Thyroid gland (tissue), 4 donors: ENCODE results near the gene DNAH8. TPM values are rescaled to one million over a fixed set of nuclear protein-coding genes. Genes with fewer than 3 reads are reported as not detected.

Experiments
- DNase-seq, 2 donors: peaks; one replicate each; pipeline ENCODE4 v3.0.0-alpha.2; 2019
- H3K27ac ChIP-seq, 3 donors: fragments of 200-600 bp; sonication (generic); 1 replicate in 2 of 3; 2 replicates in 1 of 3; pipeline ENCODE4 v1.5.1; 2016 to 2019; ENCODE audit warnings: mild to moderate bottlenecking in 1 of 3, moderate library complexity in 1 of 3
- H3K27me3 ChIP-seq: fragments of 200-600 bp; sonication (generic); one replicate; pipeline ENCODE4 v1.5.1; 2019
- H3K36me3 ChIP-seq, 2 donors: fragments of 200-600 bp; sonication (generic); one replicate each; pipeline ENCODE4 v1.5.1; 2016 to 2019
- H3K4me1 ChIP-seq, 2 donors: fragments of 200-600 bp; sonication (generic); one replicate each; pipeline ENCODE4 v1.5.1; 2017 to 2019
- H3K4me3 ChIP-seq, 3 donors: fragments of 200-600 bp; sonication (generic); replicated peaks in 1 of 3; 1 replicate in 2 of 3; 2 replicates in 1 of 3; pipeline ENCODE4 v1.5.1; 2016; ENCODE audit warnings: mild to moderate bottlenecking in 1 of 3
- H3K9me3 ChIP-seq: fragments of 200-600 bp; sonication (generic); one replicate; pipeline ENCODE4 v1.5.1; 2017
- POLR2A ChIP-seq, 2 donors: fragments of 450-650 bp; IDR thresholded peaks; one replicate each; pipeline ENCODE4 v1.6.1; 2017; ENCODE audit warnings: antibody characterized with exemption in 2 of 2, mild to moderate bottlenecking in 2 of 2, moderate library complexity in 1 of 2
- WGBS, 2 donors: methylation state at CpG; one replicate each; pipeline ENCODE4 v1.1.5; 2017; 5-methylcytosine and 5-hydroxymethylcytosine counted together
- intact Hi-C: fragments of 100-400 bp; cut with DNase I; formaldehyde crosslinking; loops from one replicate; pipeline ENCODE4 v1.15.1; 2023
- total RNA-seq, 4 donors: library from RNA; depleted of rRNA; stranded (reverse); fragments of >200 nt; gene quantifications; one replicate each; pipeline ENCODE4 v1.2.3, GENCODE V29; 2016
- TF ChIP-seq, protein P1 (sequence below), 6 experiments: fragments of 200-600 bp in 3 of 6; fragments of 450-650 bp in 3 of 6; sonication (generic) in 3 of 6; IDR thresholded peaks; one replicate each; pipeline ENCODE4 v1.5.1; 2016 to 2019; ENCODE audit warnings: antibody characterized with exemption in 6 of 6, mild to moderate bottlenecking in 2 of 6, inconsistent platforms in 1 of 6, moderate library complexity in 1 of 6

The DNAH8 gene
- total RNA-seq, 4 donors from 2014 or later = 0.04 to 4.8 (median 0.12) TPM

DNA sequence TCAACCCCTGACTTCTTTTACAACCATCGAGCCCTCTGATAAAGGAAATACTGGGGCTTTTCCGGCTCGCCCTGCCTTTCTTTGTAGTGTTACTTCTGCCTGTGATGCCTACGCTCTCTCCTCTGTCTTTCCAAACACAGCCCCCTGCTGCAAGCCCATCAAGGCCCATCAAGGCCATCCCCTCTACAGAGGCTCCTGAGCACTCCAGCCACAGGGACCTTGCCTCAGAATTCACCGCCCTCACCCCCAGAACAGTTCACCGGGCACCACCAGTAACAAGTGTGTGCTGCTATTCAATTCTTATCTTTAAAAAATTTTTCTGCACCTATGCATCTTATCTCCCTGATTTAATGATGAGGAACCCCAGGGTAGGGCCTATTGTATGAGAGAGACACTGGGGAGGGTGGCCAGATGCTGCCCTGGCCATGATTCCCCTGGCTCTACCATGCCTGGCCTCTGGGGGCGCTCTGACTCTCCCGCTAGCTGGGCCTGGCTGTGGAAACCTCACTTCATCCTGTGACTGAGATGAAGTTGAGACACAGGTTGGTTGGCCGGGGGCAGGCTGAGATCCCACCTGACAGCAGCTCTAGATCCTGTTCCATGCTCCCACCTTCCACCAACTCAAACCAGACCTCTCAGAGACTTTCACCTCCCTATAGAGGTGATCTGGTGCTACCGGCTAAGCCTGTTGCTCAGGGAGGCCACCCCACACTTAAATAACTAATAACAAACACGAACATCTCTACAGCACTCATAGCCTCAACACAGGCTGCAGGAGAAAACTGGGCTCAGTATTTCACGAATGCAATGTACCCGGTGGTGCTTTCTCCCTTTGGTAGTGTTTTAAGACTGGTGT is 314.3 kb downstream of the DNAH8 start:
- peak; percentile 25 to 38 for DNase-seq
- TF ChIP-seq POLR2A (IDR thresholded peaks at IDR 0.05) = no peak
- TF ChIP-seq, protein P1, sequence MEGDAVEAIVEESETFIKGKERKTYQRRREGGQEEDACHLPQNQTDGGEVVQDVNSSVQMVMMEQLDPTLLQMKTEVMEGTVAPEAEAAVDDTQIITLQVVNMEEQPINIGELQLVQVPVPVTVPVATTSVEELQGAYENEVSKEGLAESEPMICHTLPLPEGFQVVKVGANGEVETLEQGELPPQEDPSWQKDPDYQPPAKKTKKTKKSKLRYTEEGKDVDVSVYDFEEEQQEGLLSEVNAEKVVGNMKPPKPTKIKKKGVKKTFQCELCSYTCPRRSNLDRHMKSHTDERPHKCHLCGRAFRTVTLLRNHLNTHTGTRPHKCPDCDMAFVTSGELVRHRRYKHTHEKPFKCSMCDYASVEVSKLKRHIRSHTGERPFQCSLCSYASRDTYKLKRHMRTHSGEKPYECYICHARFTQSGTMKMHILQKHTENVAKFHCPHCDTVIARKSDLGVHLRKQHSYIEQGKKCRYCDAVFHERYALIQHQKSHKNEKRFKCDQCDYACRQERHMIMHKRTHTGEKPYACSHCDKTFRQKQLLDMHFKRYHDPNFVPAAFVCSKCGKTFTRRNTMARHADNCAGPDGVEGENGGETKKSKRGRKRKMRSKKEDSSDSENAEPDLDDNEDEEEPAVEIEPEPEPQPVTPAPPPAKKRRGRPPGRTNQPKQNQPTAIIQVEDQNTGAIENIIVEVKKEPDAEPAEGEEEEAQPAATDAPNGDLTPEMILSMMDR (IDR thresholded peaks at IDR 0.05) = peak; percentile 16 to 70 (median 36)
- no peaks in the 10 kb centered on the region for H3K4me1 ChIP-seq
- H3K36me3 ChIP-seq = no peaks in the 10 kb centered on the region
- 75 to 77% methylated on average over 13 of the region's 13 CpGs for WGBS, 2 donors
- no peak overlapping the region for H3K4me3 ChIP-seq
- H3K9me3 ChIP-seq = no peaks in the 10 kb centered on the region
- H3K27me3 ChIP-seq = no peaks in the 10 kb centered on the region
- no peak overlapping the region for H3K27ac ChIP-seq
- intact Hi-C loops = no loop called here

DNA sequence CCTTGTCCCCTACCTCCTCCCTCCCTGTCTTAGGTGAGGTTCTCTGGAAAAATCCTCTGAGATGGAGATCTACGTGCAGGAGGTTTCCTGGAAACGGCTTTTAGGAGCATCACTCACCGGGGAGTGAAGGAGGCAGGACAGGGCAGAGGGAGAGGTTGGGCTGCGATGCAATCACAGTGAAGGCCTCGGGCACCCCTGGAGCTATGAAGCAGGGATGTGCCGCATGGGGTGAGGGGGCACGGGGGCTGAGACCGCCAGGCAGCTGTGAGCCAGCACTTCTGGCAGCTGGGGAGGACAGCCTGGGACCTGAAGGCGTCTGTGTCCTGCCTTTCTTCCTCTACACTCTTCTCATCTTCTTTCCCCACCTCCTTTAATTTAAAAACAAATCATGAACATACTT is 320.6 kb downstream of the DNAH8 start:
- H3K9me3 ChIP-seq = no peaks in the 10 kb centered on the region
- intact Hi-C loops = no loop called here
- no peak for DNase-seq
- H3K4me1 ChIP-seq = no peaks in the 10 kb centered on the region
- WGBS, 2 donors = 54 to 67% methylated on average over 9 of the region's 9 CpGs
- H3K4me3 ChIP-seq = no peak overlapping the region
- no peaks in the 10 kb centered on the region for H3K27me3 ChIP-seq
- TF ChIP-seq, protein P1 (IDR thresholded peaks at IDR 0.05) = no peak
- no peak for TF ChIP-seq POLR2A (IDR thresholded peaks at IDR 0.05)
- H3K36me3 ChIP-seq = no peaks in the 10 kb centered on the region
- no peak overlapping the region for H3K27ac ChIP-seq

DNA sequence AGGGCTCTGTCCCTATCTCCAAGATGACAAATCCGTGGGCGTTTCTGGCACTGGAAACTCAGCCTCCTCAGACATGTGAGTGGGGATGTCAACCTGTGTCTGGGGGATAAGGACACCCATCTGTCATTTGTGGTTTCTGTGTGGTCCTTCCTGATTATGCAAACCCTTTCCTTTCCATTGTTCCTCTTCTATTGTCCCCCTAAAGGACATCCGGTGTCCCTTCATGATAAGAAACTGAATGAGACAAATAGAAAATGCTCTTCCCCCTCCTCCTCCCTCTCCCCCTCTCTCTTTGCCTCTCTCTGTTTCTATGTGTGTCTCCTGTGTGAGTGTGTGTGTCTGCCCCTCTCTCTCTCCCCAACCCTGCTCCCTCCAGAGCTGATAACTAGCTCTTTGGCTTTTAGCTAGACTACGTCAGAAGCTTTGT is 322.0 kb downstream of the DNAH8 start:
- intact Hi-C loops = no loop called here
- no peak for DNase-seq
- Histone ChIP-seq H3K27ac (no peak overlapping the region), H3K27me3 (no peaks in the 10 kb centered on the region), H3K36me3 (no peaks in the 10 kb centered on the region), H3K4me3 (no peak overlapping the region), H3K4me1 (no peaks in the 10 kb centered on the region), H3K9me3 (no peaks in the 10 kb centered on the region)
- no peak for TF ChIP-seq POLR2A (IDR thresholded peaks at IDR 0.05)
- TF ChIP-seq, protein P1 (IDR thresholded peaks at IDR 0.05) = no peak
- whole genome bisulfite sequencing, 2 donors = 48 to 57% methylated on average over 4 of the region's 4 CpGs

DNA sequence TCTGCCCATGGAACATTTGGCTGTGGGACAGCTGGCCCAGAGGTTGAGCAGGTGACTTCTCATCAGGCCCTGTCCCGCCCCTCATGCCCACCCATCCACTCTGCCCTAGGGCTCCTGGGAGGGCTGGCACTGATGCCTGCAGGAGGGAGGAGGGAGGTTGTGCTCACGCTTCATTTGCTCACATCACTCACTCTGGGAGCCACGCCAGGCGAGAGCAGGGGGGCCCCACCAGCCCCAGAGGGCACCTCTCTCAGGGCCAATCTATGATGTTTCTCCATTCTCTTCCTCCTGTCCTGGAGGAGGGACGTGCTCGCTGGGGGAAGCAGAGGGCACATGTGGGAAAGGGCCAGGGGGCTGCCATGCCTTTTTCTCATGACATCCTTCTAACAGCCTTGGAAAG is 322.6 kb downstream of the DNAH8 start:
- Histone ChIP-seq H3K27me3 (no peaks in the 10 kb centered on the region), H3K27ac (no peak overlapping the region), H3K9me3 (no peaks in the 10 kb centered on the region), H3K4me1 (no peaks in the 10 kb centered on the region), H3K36me3 (no peaks in the 10 kb centered on the region), H3K4me3 (no peak overlapping the region)
- TF ChIP-seq, protein P1 (IDR thresholded peaks at IDR 0.05) = no peak
- no peak for TF ChIP-seq POLR2A (IDR thresholded peaks at IDR 0.05)
- WGBS, 2 donors = 8 to 49% methylated on average over 5 to 6 of the region's 6 CpGs
- intact Hi-C loops = no loop called here
- DNase-seq = peak; percentile 15 to 27

DNA sequence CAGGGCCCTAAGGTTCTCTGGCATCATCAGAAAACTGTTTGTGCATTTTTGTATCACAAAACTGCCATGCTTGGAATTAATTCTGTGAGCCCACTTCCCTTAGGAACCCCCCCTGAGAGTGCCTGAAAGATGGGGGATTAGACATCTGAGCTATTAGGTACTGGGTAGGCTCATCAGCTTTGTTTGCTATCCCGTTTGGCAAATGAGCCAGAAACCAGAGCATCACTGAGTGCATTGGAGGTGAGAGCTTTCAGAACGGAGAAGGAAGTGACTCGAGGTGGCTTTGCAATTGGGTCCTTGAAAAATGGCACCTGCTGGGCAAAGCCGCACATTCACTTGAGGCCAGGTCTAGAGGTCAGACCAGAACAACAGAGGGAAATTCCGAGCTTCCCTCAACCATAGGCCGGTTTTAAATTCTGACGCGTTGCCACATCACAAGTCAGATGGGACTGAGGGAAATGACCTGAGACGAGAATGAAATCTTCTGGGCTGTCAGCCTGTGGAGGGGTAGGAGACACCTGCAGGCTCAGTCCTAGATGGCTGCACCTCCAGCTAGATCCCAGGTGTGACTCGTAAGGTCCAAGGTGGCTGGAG is 325.1 kb downstream of the DNAH8 start:
- no peaks in the 10 kb centered on the region for H3K36me3 ChIP-seq
- intact Hi-C loops = no loop called here
- no peaks in the 10 kb centered on the region for H3K27me3 ChIP-seq
- no peak for DNase-seq
- H3K4me3 ChIP-seq = no peak overlapping the region
- TF ChIP-seq, protein P1 (IDR thresholded peaks at IDR 0.05) = no peak
- TF ChIP-seq POLR2A (IDR thresholded peaks at IDR 0.05) = no peak
- 83 to 85% methylated on average over 10 of the region's 10 CpGs for WGBS, 2 donors
- no peaks in the 10 kb centered on the region for H3K4me1 ChIP-seq
- H3K9me3 ChIP-seq = no peaks in the 10 kb centered on the region
- H3K27ac ChIP-seq = no peak overlapping the region
